H1 (cell line): Measurements from ENCODE around the gene PXDC1. TPM values are rescaled to one million over a fixed set of nuclear protein-coding genes. Genes with fewer than 3 reads are reported as not detected.

ENCODE experiments used
- CTCF ChIA-PET: fragments of 300-600 bp; sonication (Branson Sonifier 250); formaldehyde crosslinking; loops from one replicate; lab custom pipeline; 2021; ENCODE audit not compliant: partially characterized antibody; lab: Charles Lee
- POLR2A ChIA-PET: fragments of 300-600 bp; sonication (Branson Sonifier 250); formaldehyde crosslinking; loops from one replicate; lab custom pipeline; 2021; ENCODE audit warnings: inconsistent platforms; ENCODE audit not compliant: partially characterized antibody; lab: Charles Lee
- DNase-seq, 2 experiments: peaks; one replicate each; pipeline versions ENCODE4 v3.0.0 to v3.0.0-alpha.2; 2010 to 2022; ENCODE audit warnings: low spot score in 2 of 2, low read depth in 1 of 2, mixed read lengths in 1 of 2
- FAIRE-seq: peaks from 2 replicates; lab custom pipeline; 2011; peaks lifted over from hg19 to GRCh38; lab: Jason Lieb, UNC
- H2AFZ ChIP-seq: 2 replicates; pipeline ENCODE4 v1.8.1; 2012; ENCODE audit warnings: low read length, inconsistent platforms
- H2AK5ac ChIP-seq: 2 replicates; pipeline ENCODE4 v1.6.1; 2013; ENCODE audit warnings: low read depth, low read length
- H2BK120ac ChIP-seq: replicated peaks from 2 replicates; pipeline ENCODE3; 2013; ENCODE audit warnings: low read depth, low read length, inconsistent platforms
- H2BK12ac ChIP-seq: 2 replicates; pipeline ENCODE4 v1.6.1; 2013; ENCODE audit warnings: low read depth, low read length
- H2BK15ac ChIP-seq: 2 replicates; pipeline ENCODE4 v1.6.1; 2013; ENCODE audit warnings: low read length
- H2BK20ac ChIP-seq: 2 replicates; pipeline ENCODE4 v1.6.1; 2013; ENCODE audit warnings: low read length
- H2BK5ac ChIP-seq: 2 replicates; pipeline ENCODE4 v1.6.1; 2013; ENCODE audit warnings: low read depth, low read length
- H3K14ac ChIP-seq: 2 replicates; pipeline ENCODE4 v1.6.1; 2013; ENCODE audit warnings: inconsistent platforms; ENCODE audit not compliant: insufficient read length
- H3K18ac ChIP-seq: 2 replicates; pipeline ENCODE4 v1.6.1; 2013; ENCODE audit warnings: low read length; ENCODE audit errors: extremely low read depth
- H3K23ac ChIP-seq: 2 replicates; pipeline ENCODE4 v1.6.1; 2013; ENCODE audit warnings: inconsistent platforms; ENCODE audit not compliant: insufficient read length
- H3K23me2 ChIP-seq: 2 replicates; pipeline ENCODE4 v1.6.1; 2013; ENCODE audit warnings: low read depth, low read length
- H3K27ac ChIP-seq: 2 replicates; pipeline ENCODE4 v1.6.1; 2011; ENCODE audit warnings: low read depth, low read length, inconsistent platforms
- H3K27me3 ChIP-seq, 4 experiments: replicated peaks in 1 of 4; 1 replicate in 1 of 4; 2 replicates in 3 of 4; pipeline versions ENCODE4 v1.6.1 to v1.8.1; 2011 to 2013; ENCODE audit warnings: low read length in 3 of 4, mild to moderate bottlenecking in 3 of 4, inconsistent platforms in 2 of 4, mixed read lengths in 2 of 4, moderate library complexity in 1 of 4; ENCODE audit not compliant: control insufficient read depth in 3 of 4, insufficient read depth in 3 of 4; ENCODE audit errors: extremely low read depth in 1 of 4
- H3K36me3 ChIP-seq, 4 experiments: 2 replicates each; pipeline versions ENCODE4 v1.6.1 to v1.8.1; 2011 to 2013; ENCODE audit warnings: mild to moderate bottlenecking in 4 of 4, low read length in 3 of 4, moderate library complexity in 2 of 4, control low read depth in 1 of 4, inconsistent platforms in 1 of 4; ENCODE audit not compliant: insufficient read depth in 4 of 4, control insufficient read depth in 2 of 4
- H3K4ac ChIP-seq: replicated peaks from 2 replicates; pipeline ENCODE3; 2013; ENCODE audit warnings: low read length, low read depth, mixed read lengths, inconsistent platforms; ENCODE audit not compliant: insufficient read length
- H3K4me1 ChIP-seq, 4 experiments: replicated peaks in 1 of 4; 1 replicate in 1 of 4; 2 replicates in 3 of 4; pipeline versions ENCODE4 v1.6.1 to v1.8.1; 2011 to 2013; ENCODE audit warnings: low read length in 3 of 4, inconsistent platforms in 2 of 4, mixed read lengths in 1 of 4; ENCODE audit not compliant: insufficient read depth in 4 of 4, control insufficient read depth in 3 of 4
- H3K4me2 ChIP-seq, 2 experiments: 2 replicates each; pipeline versions ENCODE4 v1.6.1 to v1.8.1; 2011 to 2013; ENCODE audit warnings: low read depth in 2 of 2, low read length in 2 of 2, control low read depth in 1 of 2, inconsistent platforms in 1 of 2, mild to moderate bottlenecking in 1 of 2; ENCODE audit not compliant: insufficient read depth in 1 of 2
- H3K4me3 ChIP-seq, 4 experiments: fragments of 200-600, 300-600 bp in 1 of 4; sonication (generic), shearing (Covaris generic), sonication (Bioruptor Twin) in 1 of 4; 2 replicates each; pipeline versions ENCODE4 v1.5.1 to v1.8.1; 2011 to 2016; ENCODE audit warnings: low read length in 4 of 4, low read depth in 3 of 4, control low read depth in 2 of 4, inconsistent platforms in 2 of 4, mild to moderate bottlenecking in 2 of 4, mixed read lengths in 1 of 4, moderate library complexity in 1 of 4; ENCODE audit not compliant: insufficient read depth in 2 of 4; ENCODE audit errors: extremely low read depth in 1 of 4
- H3K56ac ChIP-seq: replicated peaks from 2 replicates; pipeline ENCODE3; 2013; ENCODE audit warnings: low read depth, mild to moderate bottlenecking, mixed read lengths, low read length, inconsistent platforms; ENCODE audit not compliant: insufficient read length
- H3K79me1 ChIP-seq: 2 replicates; pipeline ENCODE4 v1.6.1; 2013; ENCODE audit warnings: low read depth, low read length, control low read depth
- H3K79me2 ChIP-seq, 2 experiments: 2 replicates each; pipeline versions ENCODE4 v1.6.1 to v1.8.1; 2012 to 2013; ENCODE audit warnings: low read length in 2 of 2, mild to moderate bottlenecking in 2 of 2, inconsistent platforms in 1 of 2; ENCODE audit not compliant: insufficient read depth in 2 of 2, control insufficient read depth in 1 of 2
- H3K9ac ChIP-seq, 4 experiments: replicated peaks in 1 of 4; 1 replicate in 1 of 4; 2 replicates in 3 of 4; pipeline versions ENCODE4 v1.6.1 to v1.8.1; 2011 to 2013; ENCODE audit warnings: low read depth in 3 of 4, low read length in 3 of 4, control low read depth in 2 of 4, mild to moderate bottlenecking in 2 of 4, moderate library complexity in 2 of 4, inconsistent platforms in 1 of 4; ENCODE audit errors: extremely low read depth in 1 of 4
- H3K9me3 ChIP-seq, 2 experiments: 2 replicates each; pipeline versions ENCODE4 v1.6.1 to v1.8.1; 2012 to 2013; ENCODE audit warnings: mild to moderate bottlenecking in 2 of 2, moderate library complexity in 2 of 2, control low read depth in 1 of 2, inconsistent platforms in 1 of 2, low read depth in 1 of 2, low read length in 1 of 2, mixed read lengths in 1 of 2; ENCODE audit not compliant: insufficient read depth in 2 of 2
- H4K20me1 ChIP-seq, 2 experiments: replicated peaks in 1 of 2; 2 replicates each; pipeline versions ENCODE3 to v1.8.1; 2011 to 2013; ENCODE audit warnings: inconsistent platforms in 2 of 2, low read length in 2 of 2, mild to moderate bottlenecking in 1 of 2; ENCODE audit not compliant: insufficient read depth in 2 of 2, control insufficient read depth in 1 of 2
- H4K5ac ChIP-seq: 2 replicates; pipeline ENCODE4 v1.6.1; 2013; ENCODE audit warnings: low read length, low read depth, mixed read lengths, inconsistent platforms; ENCODE audit not compliant: insufficient read length
- H4K8ac ChIP-seq: 2 replicates; pipeline ENCODE4 v1.8.0; 2013; ENCODE audit warnings: mild to moderate bottlenecking, moderate library complexity, low read length, inconsistent platforms; ENCODE audit not compliant: insufficient read depth; ENCODE audit errors: extremely low read depth
- H4K91ac ChIP-seq: replicated peaks from 2 replicates; pipeline ENCODE3; 2013; ENCODE audit warnings: low read length, mixed read lengths, inconsistent platforms; ENCODE audit not compliant: insufficient read length
- ATF2 ChIP-seq: IDR thresholded peaks from 2 replicates; pipeline ENCODE4 v1.6.1; 2012; ENCODE audit warnings: low read length, inconsistent platforms
- BACH1 ChIP-seq: IDR thresholded peaks from 2 replicates; pipeline ENCODE4 v1.6.1; 2012; ENCODE audit warnings: low read length, improper control_type of control experiment
- CBX5 ChIP-seq: fragments of 300-800, 300-1000 bp; sonication (generic); IDR thresholded peaks from 2 replicates; pipeline ENCODE4 v1.7.1; 2016; ENCODE audit warnings: antibody characterized with exemption, low read length, low read depth
- CBX8 ChIP-seq: fragments of 300-800, 300-1000 bp; sonication (generic); IDR thresholded peaks from 2 replicates; pipeline ENCODE4 v1.7.1; 2016; ENCODE audit warnings: low read depth, low read length, borderline replicate concordance
- CHD2 ChIP-seq: IDR thresholded peaks from 2 replicates; pipeline ENCODE4 v1.6.1; 2012; ENCODE audit warnings: low read length, improper control_type of control experiment
- HDAC6 ChIP-seq: IDR thresholded peaks from one replicate; pipeline ENCODE4 v1.7.1; 2012; ENCODE audit warnings: low read depth, mild to moderate bottlenecking, inconsistent platforms, low read length, moderate library complexity
- KDM1A ChIP-seq: fragments of 200-600, 300-600 bp; sonication (generic); IDR thresholded peaks from 2 replicates; pipeline ENCODE4 v1.7.1; 2016; ENCODE audit warnings: mild to moderate bottlenecking, low read length, borderline replicate concordance
- NRF1 ChIP-seq: IDR thresholded peaks from 2 replicates; pipeline ENCODE4 v1.6.1; 2011; ENCODE audit warnings: mild to moderate bottlenecking, low read depth, low read length, improper control_type of control experiment
- POLR2A ChIP-seq, 2 experiments: IDR thresholded peaks; 1 replicate in 1 of 2; 2 replicates in 1 of 2; pipeline ENCODE4 v1.6.1; 2011; ENCODE audit warnings: low read depth in 2 of 2, low read length in 2 of 2, mild to moderate bottlenecking in 2 of 2; ENCODE audit errors: control extremely low read depth in 1 of 2
- POLR2AphosphoS5 ChIP-seq: IDR thresholded peaks from 2 replicates; pipeline ENCODE4 v1.6.1; 2011; ENCODE audit warnings: low read depth, low read length
- SP2 ChIP-seq: IDR thresholded peaks from 2 replicates; pipeline ENCODE4 v1.6.1; 2012; ENCODE audit warnings: mild to moderate bottlenecking, low read length, inconsistent platforms
- TCF12 ChIP-seq: IDR thresholded peaks from 2 replicates; pipeline ENCODE4 v1.6.1; 2011; ENCODE audit warnings: low read depth, mild to moderate bottlenecking, low read length
- TEAD4 ChIP-seq: IDR thresholded peaks from 2 replicates; pipeline ENCODE4 v1.6.1; 2012; ENCODE audit warnings: low read depth, low read length, inconsistent platforms, mixed read lengths
- WGBS, 2 experiments: shearing (Covaris generic) in 1 of 2; methylation state at CpG; one replicate each; pipeline versions ENCODE4 v1.1.6 to v1.1.7; 2013 to 2015; ENCODE audit warnings: low lambda C conversion rate in 2 of 2, mixed read lengths in 2 of 2, inconsistent platforms in 1 of 2, low coverage in 1 of 2, missing lambda C conversion rate in 1 of 2; ENCODE audit not compliant: insufficient replicate concordance in 2 of 2, insufficient coverage in 1 of 2, insufficient read length in 1 of 2; ENCODE audit errors: extremely low coverage in 1 of 2, missing lambda C conversion rate in 1 of 2; 5-methylcytosine and 5-hydroxymethylcytosine counted together
- polyA plus RNA-seq, 7 experiments: library from polyadenylated mRNA; depleted of rRNA in 3 of 7; stranded (reverse) in 5 of 7; unstranded in 2 of 7; fragments of >200 nt in 5 of 7; fragments of 200-250 nt in 2 of 7; gene quantifications; 1 replicate in 5 of 7; 2 replicates in 1 of 7; 4 replicates in 1 of 7; pipeline versions ENCODE4 v1.2.1 to v1.2.3, GENCODE V29; 2011 to 2013; ENCODE audit warnings: missing spikeins in 2 of 7, mixed read lengths in 2 of 7
- total RNA-seq: library from RNA; stranded (reverse); fragmentation: NEBNext Ultra II Directional; extraction: Animal tissue kit (Norgen Biotek cat#: 25700); gene quantifications from 2 replicates; pipeline ENCODE4 v1.2.1, GENCODE V29; 2021

The PXDC1 gene
- total and polyA plus RNA-seq, 2 of the 8 experiments (the other 6 are each of a cell fraction or from before 2014, with no cell fraction given): 1.7 to 2.0 TPM

GRCh38 chr6:3744901-3745470, 6.5 kb downstream of the PXDC1 start:
- Histone ChIP-seq H3K4me1 (peaks cover 0 to 8% (median 6%) of the 10 kb centered on the region in 4 experiments; a peak in 6 of 7 replicates), H4K8ac (no peak overlapping the region), H3K23me2 (no peaks in the 10 kb centered on the region), H2AK5ac (no peak overlapping the region), H3K56ac (no peak overlapping the region), H4K91ac (no peak overlapping the region), H3K4me3 (no peak overlapping the region), H3K18ac (no peak overlapping the region), H2BK5ac (no peak overlapping the region), H3K9ac (no peak overlapping the region; a peak in 1 of 7 replicates), H3K23ac (no peak overlapping the region), H3K9me3 (no peaks in the 10 kb centered on the region), H2BK15ac (no peak overlapping the region), H3K79me1 (no peaks in the 10 kb centered on the region), H4K20me1 (peaks cover 0 to 2% of the 10 kb centered on the region in 2 experiments), H3K14ac (no peak overlapping the region), H2BK120ac (no peak overlapping the region), H3K27me3 (peaks cover 0 to 13% (median 9%) of the 10 kb centered on the region in 4 experiments; a peak in 6 of 7 replicates), H3K27ac (no peak overlapping the region), H3K79me2 (no peaks in the 10 kb centered on the region), H4K5ac (no peak overlapping the region), H2BK20ac (no peak overlapping the region), H3K36me3 (no peaks in the 10 kb centered on the region), H2AFZ (no peak overlapping the region), H3K4me2 (no peak overlapping the region), H3K4ac (no peak overlapping the region), H2BK12ac (no peak overlapping the region)
- DNase-seq: no peak
- 92% methylated on average over 20 of the region's 20 CpGs; no CpG with 5 or more reads in 1 of the 2 experiments for WGBS, 2 experiments
- no peak for FAIRE-seq
- ChIA-PET POLR2A (no interaction called here), CTCF (interaction anchor here (0.8 to 8.8 kb wide), 18 partner anchors 11 to 464 kb away, joined by 3 to 82 read pairs (median 4); partner anchors contain the start of gene FAM50B)
- no peak for TF ChIP-seq TEAD4
- no peak for TF ChIP-seq CBX5
- TF ChIP-seq TCF12: no peak
- no peak for TF ChIP-seq POLR2AphosphoS5
- TF ChIP-seq CHD2: no peak
- TF ChIP-seq ATF2: no peak
- no peak for TF ChIP-seq HDAC6
- no peak for TF ChIP-seq SP2
- TF ChIP-seq KDM1A: no peak
- no peak for TF ChIP-seq NRF1
- TF ChIP-seq CBX8: no peak
- TF ChIP-seq BACH1: no peak
- no peak for TF ChIP-seq POLR2A (IDR thresholded peaks at IDR 0.05; ENCODE audit: control extremely low read depth in 1 of 2, low read depth in 2 of 2, low read length in 2 of 2)
